ENCODE data around the gene UHMK1. TPM values are rescaled to one million over a fixed set of nuclear protein-coding genes. Genes with fewer than 3 reads are reported as not detected.

UHMK1 gene
- total RNA-seq, 1 experiment from 2014 or later: 15.8 TPM

DNA sequence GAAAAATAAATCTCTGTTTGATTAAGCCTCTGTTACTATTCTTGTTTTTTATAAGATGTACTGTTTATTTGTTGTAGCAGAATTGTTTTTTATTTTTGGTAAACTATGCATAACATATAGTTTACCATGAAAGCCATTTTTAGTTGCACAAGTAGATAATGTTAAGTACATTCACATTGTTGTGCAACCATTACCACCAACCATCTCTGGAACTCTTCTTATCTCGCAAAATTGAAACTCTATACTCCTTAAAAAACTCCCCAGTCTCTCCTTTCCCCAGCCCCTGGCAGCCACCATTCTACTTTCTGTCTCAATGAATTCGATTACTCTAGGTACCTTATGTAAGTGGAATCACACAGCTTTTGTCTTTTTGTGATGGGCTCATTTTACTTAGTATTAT, 27.4 kb upstream of the UHMK1 start:
- Histone ChIP-seq H4K8ac (replicated peaks; ENCODE audit: insufficient read length, low read depth, low read length) (no peak overlapping the region), H3K79me1 (ENCODE audit: insufficient read depth, low read depth, low read length, poor library complexity, severe bottlenecking) (no peaks in the 10 kb centered on the region), H4K20me1 (ENCODE audit: control insufficient read depth, insufficient read depth, insufficient read length) (no peaks in the 10 kb centered on the region), H3K79me2 (ENCODE audit: insufficient read depth, low read length) (no peaks in the 10 kb centered on the region), H4K5ac (ENCODE audit: insufficient read length, low read depth, low read length) (no peak overlapping the region), H3K18ac (ENCODE audit: insufficient read length, low read depth, low read length) (no peak overlapping the region), H3K4ac (ENCODE audit: low read depth, low read length) (no peak overlapping the region), H2BK20ac (ENCODE audit: low read depth, low read length, poor library complexity, severe bottlenecking) (no peak overlapping the region), H3K4me2 (ENCODE audit: insufficient read depth, insufficient read length, low read length) (no peak overlapping the region), H3K27ac (ENCODE audit: insufficient read length, low read depth, low read length) (no peak overlapping the region), H2BK12ac (ENCODE audit: insufficient read length, low read depth, low read length) (no peak overlapping the region), H3K23me2 (ENCODE audit: insufficient read length, low read depth, low read length, poor library complexity, severe bottlenecking) (no peaks in the 10 kb centered on the region), H3K9ac (ENCODE audit: extremely low read depth, insufficient read length, low read length) (no peak overlapping the region), H3K56ac (ENCODE audit: insufficient read length, low read depth, low read length) (no peak overlapping the region), H3K23ac (ENCODE audit: insufficient read length, low read depth, low read length) (no peak overlapping the region), H3K27me3 (ENCODE audit: insufficient read depth, low read length) (no peaks in the 10 kb centered on the region), H4K91ac (ENCODE audit: insufficient read length, low read depth, low read length) (no peak overlapping the region), H2BK15ac (ENCODE audit: low read depth, low read length) (no peak overlapping the region), H3K9me3 (ENCODE audit: control insufficient read depth, low read depth, low read length) (no peaks in the 10 kb centered on the region), H3K4me1 (ENCODE audit: insufficient read depth, low read length) (no peaks in the 10 kb centered on the region; the same call in none of the 2 replicates), H3K14ac (ENCODE audit: insufficient read depth, low read length) (no peak overlapping the region), H2BK120ac (ENCODE audit: low read depth, low read length, poor library complexity, severe bottlenecking) (no peak overlapping the region), H3T11ph (ENCODE audit: low read length) (no peak overlapping the region), H2BK5ac (ENCODE audit: insufficient read length, low read length) (no peak overlapping the region), H2AFZ (ENCODE audit: low read length) (no peak overlapping the region), H2AK5ac (ENCODE audit: insufficient read length, low read length) (no peak overlapping the region)
- TF ChIP-seq, protein P1, sequence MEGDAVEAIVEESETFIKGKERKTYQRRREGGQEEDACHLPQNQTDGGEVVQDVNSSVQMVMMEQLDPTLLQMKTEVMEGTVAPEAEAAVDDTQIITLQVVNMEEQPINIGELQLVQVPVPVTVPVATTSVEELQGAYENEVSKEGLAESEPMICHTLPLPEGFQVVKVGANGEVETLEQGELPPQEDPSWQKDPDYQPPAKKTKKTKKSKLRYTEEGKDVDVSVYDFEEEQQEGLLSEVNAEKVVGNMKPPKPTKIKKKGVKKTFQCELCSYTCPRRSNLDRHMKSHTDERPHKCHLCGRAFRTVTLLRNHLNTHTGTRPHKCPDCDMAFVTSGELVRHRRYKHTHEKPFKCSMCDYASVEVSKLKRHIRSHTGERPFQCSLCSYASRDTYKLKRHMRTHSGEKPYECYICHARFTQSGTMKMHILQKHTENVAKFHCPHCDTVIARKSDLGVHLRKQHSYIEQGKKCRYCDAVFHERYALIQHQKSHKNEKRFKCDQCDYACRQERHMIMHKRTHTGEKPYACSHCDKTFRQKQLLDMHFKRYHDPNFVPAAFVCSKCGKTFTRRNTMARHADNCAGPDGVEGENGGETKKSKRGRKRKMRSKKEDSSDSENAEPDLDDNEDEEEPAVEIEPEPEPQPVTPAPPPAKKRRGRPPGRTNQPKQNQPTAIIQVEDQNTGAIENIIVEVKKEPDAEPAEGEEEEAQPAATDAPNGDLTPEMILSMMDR (conservative IDR thresholded peaks at IDR 0.05): no peak
- Mint-ChIP-seq H3K4me1 (peaks cover 5 to 18% of the 10 kb centered on the region in 2 experiments), H3K36me3 (ENCODE audit: insufficient read depth in 1 of 3, low read depth in 3 of 3) (peaks cover 0 to 4% (median 2%) of the 10 kb centered on the region in 3 experiments; a peak in 2 of 7 replicates), H3K4me3 (no peak overlapping the region), H3K9me3 (peaks cover 3 to 6% of the 10 kb centered on the region in 2 experiments), H3K27me3 (ENCODE audit: low read depth) (no peaks in the 10 kb centered on the region), H3K27ac (no peak overlapping the region)
- no peak for DNase-seq
- no CpG with 5 or more reads among the region's 2 CpGs for WGBS (ENCODE audit: extremely low coverage, insufficient read length, low lambda C conversion rate)

Measured in H9 (cell line).